MM.1S (cell line): Measurements from ENCODE around the gene CCDC27.

ENCODE experiments used
- DNase-seq: peaks from one replicate; pipeline ENCODE4 v3.0.0-alpha.2; 2015
- H2AFZ ChIP-seq: fragments of 300-600 bp; sonication (generic); 2 replicates; pipeline ENCODE4 v1.6.0; 2016; ENCODE audit warnings: antibody characterized with exemption, low read length
- H3F3A ChIP-seq: fragments of 300-600 bp; sonication (generic); 2 replicates; pipeline ENCODE4 v1.6.1; 2016; ENCODE audit warnings: mild to moderate bottlenecking, antibody characterized with exemption, low read length, moderate library complexity, mixed read lengths; ENCODE audit not compliant: insufficient read depth
- H3K27ac ChIP-seq: fragments of 300-600 bp; sonication (generic); 2 replicates; pipeline ENCODE4 v1.5.1; 2016; ENCODE audit warnings: mild to moderate bottlenecking, low read length
- H3K27me3 ChIP-seq: fragments of 300-600 bp; sonication (generic); replicated peaks from 2 replicates; pipeline ENCODE4 v1.6.0; 2016; ENCODE audit warnings: low read length; ENCODE audit not compliant: insufficient read depth
- H3K36me3 ChIP-seq: fragments of 300-600 bp; sonication (generic); replicated peaks from 2 replicates; pipeline ENCODE4 v1.6.1; 2016; ENCODE audit warnings: mild to moderate bottlenecking, low read length, mixed read lengths; ENCODE audit not compliant: insufficient read depth
- H3K4me1 ChIP-seq: fragments of 300-600 bp; sonication (generic); 2 replicates; pipeline ENCODE4 v1.6.1; 2016; ENCODE audit warnings: low read length, mixed read lengths
- H3K4me2 ChIP-seq: fragments of 300-600 bp; sonication (generic); 2 replicates; pipeline ENCODE4 v1.6.0; 2016; ENCODE audit warnings: low read depth, low read length
- H3K4me3 ChIP-seq: fragments of 300-600 bp; sonication (generic); 2 replicates; pipeline ENCODE4 v1.5.1; 2016; ENCODE audit warnings: low read length, mixed read lengths
- H3K79me2 ChIP-seq: fragments of 300-600 bp; sonication (generic); 2 replicates; pipeline ENCODE4 v1.6.1; 2016; ENCODE audit warnings: mixed run types, low read length, mixed read lengths
- H3K9ac ChIP-seq: fragments of 300-600 bp; sonication (generic); 2 replicates; pipeline ENCODE4 v1.6.1; 2016; ENCODE audit warnings: low read length, mixed read lengths
- H3K9me2 ChIP-seq: fragments of 300-600 bp; sonication (generic); replicated peaks from 2 replicates; pipeline ENCODE4 v1.6.1; 2016; ENCODE audit warnings: mild to moderate bottlenecking, low read length, mixed read lengths; ENCODE audit not compliant: insufficient read depth
- H3K9me3 ChIP-seq: fragments of 300-600 bp; sonication (generic); replicated peaks from 2 replicates; pipeline ENCODE4 v1.6.1; 2016; ENCODE audit warnings: mild to moderate bottlenecking, low read length, mixed read lengths; ENCODE audit not compliant: insufficient read depth
- H4K20me1 ChIP-seq: fragments of 300-600 bp; sonication (generic); 2 replicates; pipeline ENCODE4 v1.6.1; 2016; ENCODE audit warnings: mild to moderate bottlenecking, low read length, moderate library complexity, mixed read lengths; ENCODE audit not compliant: insufficient read depth
- CTCF ChIP-seq: fragments of 300-600 bp; sonication (generic); IDR thresholded peaks from 2 replicates; pipeline ENCODE4 v1.5.1; 2016; ENCODE audit warnings: antibody characterized with exemption, low read length, mixed read lengths
- EZH2 ChIP-seq: fragments of 300-600 bp; sonication (generic); optimal IDR thresholded peaks from 2 replicates; pipeline ENCODE3; 2017; ENCODE audit warnings: low read depth, mild to moderate bottlenecking, antibody characterized with exemption, low read length, mixed read lengths
- EZH2phosphoT487 ChIP-seq: fragments of 300-600 bp; sonication (generic); IDR thresholded peaks from 2 replicates; pipeline ENCODE4 v1.6.1; 2018; ENCODE audit warnings: antibody characterized with exemption, low read length

CCDC27 gene

GRCh38 chr1:3779265-3779911 lies 27.1 kb downstream of the CCDC27 start:
- Histone ChIP-seq H3K27ac (no peak overlapping the region), H2AFZ (no peak overlapping the region), H3K4me1 (peaks cover 13% of the 10 kb centered on the region), H4K20me1 (no peaks in the 10 kb centered on the region), H3K9me2 (no peaks in the 10 kb centered on the region), H3K27me3 (no peaks in the 10 kb centered on the region), H3F3A (no peaks in the 10 kb centered on the region), H3K4me2 (no peak overlapping the region), H3K9ac (no peak overlapping the region), H3K36me3 (0 out of 2 replicates have a peak, but pooled peaks cover 6% of the 10 kb centered on the region), H3K9me3 (no peaks in the 10 kb centered on the region), H3K4me3 (no peak overlapping the region), H3K79me2 (no peaks in the 10 kb centered on the region)
- TF ChIP-seq EZH2phosphoT487 (no peak), EZH2 (no peak), CTCF (no peak)
- no peak for DNase-seq

GRCh38 chr1:3779912-3780416 lies 27.7 kb downstream of the CCDC27 start:
- Histone ChIP-seq H3K27ac (no peak overlapping the region), H4K20me1 (no peaks in the 10 kb centered on the region), H3K79me2 (no peaks in the 10 kb centered on the region), H3K27me3 (no peaks in the 10 kb centered on the region), H3K4me1 (peaks cover 13% of the 10 kb centered on the region), H2AFZ (no peak overlapping the region), H3K9me2 (no peaks in the 10 kb centered on the region), H3K4me2 (no peak overlapping the region), H3K9me3 (no peaks in the 10 kb centered on the region), H3K9ac (no peak overlapping the region), H3K36me3 (0 out of 2 replicates have a peak, but pooled peaks cover 6% of the 10 kb centered on the region), H3K4me3 (no peak overlapping the region), H3F3A (no peaks in the 10 kb centered on the region)
- TF ChIP-seq EZH2phosphoT487 (no peak), EZH2 (no peak), CTCF (no peak)
- DNase-seq = no peak

DNA sequence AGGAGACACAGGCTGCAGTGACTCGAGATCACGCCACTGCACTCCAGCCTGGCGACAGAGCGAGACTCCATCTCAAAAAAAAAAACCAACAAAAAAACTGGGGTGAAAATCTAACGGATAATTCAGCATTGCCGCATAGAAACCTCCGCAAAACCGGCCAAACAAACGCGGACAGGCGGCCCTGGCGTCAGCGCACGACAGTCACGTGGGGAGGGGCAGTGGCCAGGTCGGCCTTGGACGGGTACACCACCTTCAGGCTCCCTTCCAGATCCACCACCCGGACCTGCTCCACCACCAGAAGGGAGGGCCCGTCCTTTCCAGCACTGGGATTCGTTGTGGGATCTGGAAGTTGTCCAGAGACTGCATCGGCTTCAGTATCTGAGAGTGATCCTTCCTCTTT lies 28.7 kb downstream of the CCDC27 start:
- TF ChIP-seq EZH2phosphoT487 = no peak
- TF ChIP-seq EZH2 = no peak
- no peak for TF ChIP-seq CTCF
- H3K36me3 ChIP-seq = 0 out of 2 replicates have a peak, but pooled peaks cover 6% of the 10 kb centered on the region
- no peak overlapping the region for H2AFZ ChIP-seq
- H3K4me2 ChIP-seq = no peak overlapping the region
- no peaks in the 10 kb centered on the region for H3K27me3 ChIP-seq
- no peak overlapping the region for H3K9ac ChIP-seq
- H3K9me3 ChIP-seq = no peaks in the 10 kb centered on the region
- no peaks in the 10 kb centered on the region for H3F3A ChIP-seq
- no peaks in the 10 kb centered on the region for H3K79me2 ChIP-seq
- peaks cover 4% of the 10 kb centered on the region; the same call in 1 of the 2 replicates for H3K4me1 ChIP-seq
- H3K4me3 ChIP-seq = no peak overlapping the region
- DNase-seq = no peak
- H3K27ac ChIP-seq = no peak overlapping the region
- H4K20me1 ChIP-seq = no peaks in the 10 kb centered on the region
- H3K9me2 ChIP-seq = no peaks in the 10 kb centered on the region
